Measurements from ENCODE around the gene LDB3.

LDB3 gene

GRCh38 chr10:86698207-86698940, 30.1 kb downstream of the LDB3 start:
- no peak overlapping the region for H3K9ac ChIP-seq (ENCODE audit: low read depth, low read length)
- no peaks in the 10 kb centered on the region for H3K4me1 ChIP-seq (ENCODE audit: insufficient read depth, low read length)
- TF ChIP-seq EZH2 (IDR thresholded peaks at IDR 0.05; ENCODE audit: borderline replicate concordance, low read depth, low read length, severe bottlenecking) (no peak), CTCF (IDR thresholded peaks at IDR 0.05; ENCODE audit: borderline replicate concordance, extremely low read depth, low read length, poor library complexity, severe bottlenecking) (no peak)
- no peaks in the 10 kb centered on the region for H3K9me3 ChIP-seq (ENCODE audit: insufficient read depth, low read length, severe bottlenecking)
- H3K79me2 ChIP-seq (ENCODE audit: insufficient read depth, low read length): no peaks in the 10 kb centered on the region
- H3K36me3 ChIP-seq (ENCODE audit: insufficient read depth, low read length): no peaks in the 10 kb centered on the region
- no peak for DNase-seq
- no peak overlapping the region for H3K4me3 ChIP-seq (ENCODE audit: low read depth in 1 of 2, low read length in 2 of 2)
- H2AFZ ChIP-seq (ENCODE audit: low read depth, low read length): no peak overlapping the region
- H4K20me1 ChIP-seq (ENCODE audit: insufficient read depth, low read length): no peaks in the 10 kb centered on the region
- H3K27ac ChIP-seq (ENCODE audit: low read length): no peak overlapping the region
- H3K27me3 ChIP-seq (ENCODE audit: insufficient read depth, low read length, poor library complexity): peaks cover 9% of the 10 kb centered on the region
- ATAC-seq (ENCODE audit: insufficient read depth, low read depth): no peak
- no peak overlapping the region for H3K4me2 ChIP-seq (ENCODE audit: insufficient read depth, low read length)

- Histone ChIP-seq H3K27me3 (ENCODE audit: insufficient read depth, low read length, poor library complexity) (peaks cover 9% of the 10 kb centered on the region), H3K4me1 (ENCODE audit: insufficient read depth, low read length) (no peaks in the 10 kb centered on the region), H3K36me3 (ENCODE audit: insufficient read depth, low read length) (no peaks in the 10 kb centered on the region), H3K4me2 (ENCODE audit: insufficient read depth, low read length) (no peak overlapping the region), H3K27ac (ENCODE audit: low read length) (no peak overlapping the region), H3K9ac (ENCODE audit: low read depth, low read length) (no peak overlapping the region), H3K79me2 (ENCODE audit: insufficient read depth, low read length) (no peaks in the 10 kb centered on the region), H3K9me3 (ENCODE audit: insufficient read depth, low read length, severe bottlenecking) (no peaks in the 10 kb centered on the region), H2AFZ (ENCODE audit: low read depth, low read length) (no peak overlapping the region), H3K4me3 (ENCODE audit: low read depth in 1 of 2, low read length in 2 of 2) (no peak overlapping the region), H4K20me1 (ENCODE audit: insufficient read depth, low read length) (no peaks in the 10 kb centered on the region)
- ATAC-seq (ENCODE audit: insufficient read depth, low read depth): no peak
- no peak for DNase-seq
- TF ChIP-seq CTCF (IDR thresholded peaks at IDR 0.05; ENCODE audit: borderline replicate concordance, extremely low read depth, low read length, poor library complexity, severe bottlenecking) (no peak), EZH2 (IDR thresholded peaks at IDR 0.05; ENCODE audit: borderline replicate concordance, low read depth, low read length, severe bottlenecking) (no peak)
Measured at GRCh38 chr10:86699125-86699524, 30.8 kb downstream of the LDB3 start.

GRCh38 chr10:86699541-86699940, 31.2 kb downstream of the LDB3 start:
- Histone ChIP-seq H3K27ac (ENCODE audit: low read length) (no peak overlapping the region), H3K4me3 (ENCODE audit: low read depth in 1 of 2, low read length in 2 of 2) (no peak overlapping the region), H3K4me1 (ENCODE audit: insufficient read depth, low read length) (no peaks in the 10 kb centered on the region), H3K27me3 (ENCODE audit: insufficient read depth, low read length, poor library complexity) (peaks cover 9% of the 10 kb centered on the region), H3K9me3 (ENCODE audit: insufficient read depth, low read length, severe bottlenecking) (no peaks in the 10 kb centered on the region), H3K36me3 (ENCODE audit: insufficient read depth, low read length) (no peaks in the 10 kb centered on the region), H2AFZ (ENCODE audit: low read depth, low read length) (no peak overlapping the region), H3K4me2 (ENCODE audit: insufficient read depth, low read length) (no peak overlapping the region), H4K20me1 (ENCODE audit: insufficient read depth, low read length) (no peaks in the 10 kb centered on the region), H3K9ac (ENCODE audit: low read depth, low read length) (no peak overlapping the region), H3K79me2 (ENCODE audit: insufficient read depth, low read length) (no peaks in the 10 kb centered on the region)
- no peak for ATAC-seq (ENCODE audit: insufficient read depth, low read depth)
- TF ChIP-seq EZH2 (IDR thresholded peaks at IDR 0.05; ENCODE audit: borderline replicate concordance, low read depth, low read length, severe bottlenecking) (no peak), CTCF (IDR thresholded peaks at IDR 0.05; ENCODE audit: borderline replicate concordance, extremely low read depth, low read length, poor library complexity, severe bottlenecking) (no peak)
- no peak for DNase-seq
